Fibroblast of skin of right quadriceps (primary cell): ENCODE measurements around the gene SYNJ1.
A peak's percentile ranks its signal among the peaks of the same experiment; 100 is the strongest.
"Not testable (repeated sequence)": the region's sequence is repeated elsewhere in the genome, so short reads cannot be mapped to it uniquely, and the experiment has no call there.

ENCODE experiments used
- DNase-seq: peaks from one replicate; pipeline ENCODE4 v3.0.0-alpha.2; 2013

The SYNJ1 gene

GRCh38 chr21:32733356-32733755 lies 5.5 kb upstream of the SYNJ1 start:
- no peak for DNase-seq

DNA sequence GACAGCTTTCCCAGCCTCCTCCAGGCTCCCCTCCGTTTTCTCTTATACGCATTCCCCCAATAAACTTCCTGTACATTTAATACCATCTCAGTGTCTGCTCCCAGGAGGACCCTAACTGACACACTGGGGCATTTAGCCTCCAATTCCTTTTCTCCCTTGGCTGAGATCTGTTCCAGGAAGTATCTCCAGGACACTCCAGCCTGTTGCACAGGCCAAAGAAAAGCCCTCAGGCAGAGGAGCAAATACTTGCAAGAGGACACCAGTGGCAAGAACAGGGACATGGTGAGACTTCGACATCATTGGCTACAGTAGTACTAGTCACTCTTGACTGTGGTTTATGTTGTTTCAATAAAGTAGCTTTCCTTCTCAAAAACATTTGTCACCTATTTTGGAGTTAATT lies 4.7 kb upstream of the SYNJ1 start:
- no peak for DNase-seq

GRCh38 chr21:32728848-32729247 lies 1.0 kb upstream of the SYNJ1 start:
- no peak for DNase-seq

DNA sequence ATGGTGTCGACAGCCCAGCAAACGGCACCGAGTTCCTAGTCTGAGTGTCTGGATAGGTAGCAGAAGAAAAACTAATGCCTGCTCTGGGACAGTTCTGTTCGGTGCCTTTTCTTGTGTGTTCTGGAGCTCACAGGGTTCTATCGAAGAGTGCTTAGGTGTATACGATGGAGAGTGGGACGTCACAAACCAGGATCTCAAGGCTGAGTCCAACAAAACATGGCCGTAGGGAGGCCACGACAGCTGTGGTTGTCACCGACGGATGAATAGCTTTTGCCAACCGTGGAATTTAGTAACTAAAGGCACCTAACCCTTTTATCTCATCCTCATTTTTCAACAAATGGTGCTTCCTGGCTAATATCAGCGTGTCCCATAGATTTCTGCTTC lies 635 bp upstream of the SYNJ1 start:
- no peak for DNase-seq

GRCh38 chr21:32726839-32727686 lies 750 bp downstream of the SYNJ1 start:
- peak; percentile 10 for DNase-seq

- no peak for DNase-seq
Observed at GRCh38 chr21:32719085-32719484, 8.7 kb downstream of the SYNJ1 start.

DNA sequence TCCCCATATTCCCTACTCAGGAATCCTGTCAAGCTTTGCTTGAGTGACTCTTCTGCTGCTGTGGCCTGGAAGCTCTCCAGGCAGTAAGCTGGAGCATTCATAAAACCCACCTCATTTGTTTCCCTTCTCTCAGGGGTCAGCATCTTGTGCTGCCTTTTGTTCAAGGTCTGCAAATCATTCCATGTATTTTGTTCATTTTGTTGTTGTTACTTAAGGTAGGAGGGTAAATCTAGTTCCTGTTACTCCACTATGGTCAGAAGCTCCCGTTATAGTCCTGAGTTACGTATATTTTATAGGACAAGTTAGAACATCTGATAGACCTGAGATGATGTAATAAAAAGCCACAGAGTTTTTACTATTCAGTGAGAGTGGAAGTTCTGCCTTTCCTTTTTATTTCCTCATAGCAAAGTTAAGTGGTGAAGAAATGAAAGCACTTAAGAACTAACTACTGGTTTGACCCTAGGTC lies 9.9 kb downstream of the SYNJ1 start:
- DNase-seq: no peak

- DNase-seq: no peak
Observed at GRCh38 chr21:32716486-32716885, 11.3 kb downstream of the SYNJ1 start.

DNA sequence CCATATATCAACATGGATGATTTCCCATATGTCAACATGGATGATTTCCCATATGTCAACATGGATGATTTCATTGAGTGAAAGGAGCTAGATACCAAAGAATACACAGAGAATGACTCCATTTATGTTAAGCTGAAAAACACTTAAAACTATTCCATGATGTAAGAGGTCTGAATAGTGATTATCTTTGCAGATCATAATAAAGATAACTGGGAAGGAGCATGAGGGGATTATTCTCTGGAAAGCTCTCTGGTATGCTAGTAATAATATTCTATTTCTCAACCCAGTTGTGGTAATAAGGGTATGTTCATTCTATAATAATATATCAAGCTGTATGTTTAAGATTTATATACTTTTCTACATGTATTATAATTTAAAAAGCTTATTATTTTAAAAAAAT lies 14.1 kb downstream of the SYNJ1 start:
- DNase-seq: no peak

DNA sequence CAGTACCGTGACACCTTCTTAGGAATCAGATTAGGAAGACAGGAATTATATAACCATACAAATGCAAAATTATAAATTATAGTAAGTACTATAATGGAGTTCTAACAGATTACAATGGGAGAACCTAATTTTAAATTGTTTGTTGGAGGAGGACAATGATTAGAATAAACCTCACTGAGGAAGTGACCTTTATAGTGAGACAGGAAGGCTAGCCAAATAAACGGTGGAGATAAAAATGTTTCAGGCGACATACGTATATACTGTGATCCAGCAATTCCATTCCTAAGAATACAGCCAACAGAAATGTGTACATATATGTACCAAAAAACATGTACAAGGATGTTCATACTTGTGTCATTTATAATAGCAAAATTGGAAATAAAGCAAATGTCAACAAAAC lies 15.2 kb downstream of the SYNJ1 start:
- no peak for DNase-seq

GRCh38 chr21:32712043-32712442 lies 15.8 kb downstream of the SYNJ1 start:
- DNase-seq: no peak

DNA sequence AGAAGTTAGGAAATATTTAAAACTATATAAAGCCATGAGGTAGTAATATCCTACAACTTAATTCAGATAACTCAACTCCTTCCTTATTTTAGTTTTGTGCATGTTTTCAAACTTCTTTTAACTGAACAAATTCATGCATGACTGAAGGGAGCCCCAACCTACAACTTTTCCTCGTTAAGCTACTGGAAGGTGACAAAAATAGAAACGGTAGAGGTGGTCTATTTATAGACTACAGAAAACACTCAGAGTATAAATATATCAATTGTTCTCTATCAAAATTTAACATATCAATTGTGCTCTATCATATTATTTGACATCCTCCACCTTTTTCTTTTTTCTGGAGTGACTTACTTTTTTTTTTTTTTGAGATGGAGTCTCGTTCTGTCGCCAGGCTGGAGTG lies 16.8 kb downstream of the SYNJ1 start:
- DNase-seq: no peak

GRCh38 chr21:32710069-32710784 lies 17.6 kb downstream of the SYNJ1 start:
- DNase-seq: no peak

DNA sequence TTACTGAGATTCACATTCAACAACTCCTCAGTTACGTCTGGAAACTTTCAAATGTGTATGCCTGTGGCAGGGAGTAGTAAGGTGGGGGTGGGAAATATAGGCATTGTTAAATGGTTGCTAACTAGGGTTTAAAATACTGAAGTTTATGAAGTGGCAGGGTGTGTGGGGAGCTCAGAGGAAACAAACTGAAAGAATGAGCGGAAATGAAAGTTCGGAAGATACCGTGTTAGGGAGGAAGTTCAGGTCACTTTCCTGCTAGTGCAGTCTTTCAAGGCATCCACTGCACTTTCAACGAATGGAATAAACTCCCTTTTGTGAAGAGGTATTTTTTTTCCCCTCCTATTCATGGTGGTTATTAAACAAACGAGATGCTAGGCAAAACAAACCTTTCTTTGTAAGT lies 19.7 kb downstream of the SYNJ1 start:
- no peak for DNase-seq

GRCh38 chr21:32705901-32706300 lies 21.9 kb downstream of the SYNJ1 start:
- DNase-seq: no peak

- peak; percentile 63 for DNase-seq
Observed at GRCh38 chr21:32705139-32705538, 22.7 kb downstream of the SYNJ1 start.

- peak; percentile 24 for DNase-seq
Observed at GRCh38 chr21:32702702-32703101, 25.1 kb downstream of the SYNJ1 start.

DNA sequence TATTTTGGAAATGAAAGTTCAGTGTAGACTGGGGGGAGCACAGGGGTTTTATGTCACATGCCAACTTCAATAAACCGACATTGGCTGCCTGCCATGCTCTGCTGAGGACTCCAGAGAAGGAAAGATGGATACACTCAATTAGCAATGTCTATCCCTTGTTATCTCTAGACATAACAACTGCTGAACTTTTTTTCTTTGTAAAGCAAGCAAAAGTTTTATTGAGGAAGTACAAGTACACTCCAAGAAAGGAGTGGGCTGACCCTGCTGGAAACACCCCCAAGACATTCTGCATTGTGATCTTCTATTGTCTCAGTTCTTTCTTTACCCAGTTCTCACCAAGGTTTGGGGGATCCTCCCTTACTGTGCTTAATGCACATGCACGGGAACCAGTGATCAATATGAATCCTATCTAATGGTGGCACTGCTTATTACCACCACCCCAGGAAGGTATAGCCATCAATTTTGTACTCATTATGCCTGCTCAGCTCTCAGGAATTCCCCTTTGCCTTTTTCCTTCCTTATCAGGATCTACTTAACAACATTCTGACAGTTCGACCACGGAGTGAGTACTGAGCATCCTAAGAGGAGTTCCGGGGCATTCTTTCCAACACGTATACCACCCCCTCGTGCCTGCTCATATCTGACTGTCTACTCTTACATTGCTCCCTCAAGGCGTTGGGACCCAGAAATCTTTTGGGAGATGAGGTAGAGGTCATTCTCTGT lies 28.7 kb downstream of the SYNJ1 start:
- no peak for DNase-seq

DNA sequence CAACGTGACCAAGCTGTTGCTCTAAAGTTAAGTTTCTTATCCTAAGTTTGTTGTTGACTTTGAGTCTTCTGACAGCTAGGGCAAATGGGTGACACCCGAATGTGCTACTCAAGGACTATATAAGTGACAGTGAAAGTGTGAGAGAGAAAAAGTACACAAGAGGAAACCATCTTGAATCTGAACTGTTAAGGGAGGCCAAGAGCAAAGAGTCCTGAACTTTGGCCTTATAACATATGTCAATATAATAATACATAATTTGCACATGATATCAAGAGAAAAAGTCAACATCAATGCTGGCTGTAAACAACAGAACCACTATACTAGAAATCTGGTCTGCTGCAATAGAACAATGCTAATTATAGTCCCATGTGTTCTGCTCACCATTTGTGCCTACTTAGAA lies 29.5 kb downstream of the SYNJ1 start:
- no peak for DNase-seq

DNA sequence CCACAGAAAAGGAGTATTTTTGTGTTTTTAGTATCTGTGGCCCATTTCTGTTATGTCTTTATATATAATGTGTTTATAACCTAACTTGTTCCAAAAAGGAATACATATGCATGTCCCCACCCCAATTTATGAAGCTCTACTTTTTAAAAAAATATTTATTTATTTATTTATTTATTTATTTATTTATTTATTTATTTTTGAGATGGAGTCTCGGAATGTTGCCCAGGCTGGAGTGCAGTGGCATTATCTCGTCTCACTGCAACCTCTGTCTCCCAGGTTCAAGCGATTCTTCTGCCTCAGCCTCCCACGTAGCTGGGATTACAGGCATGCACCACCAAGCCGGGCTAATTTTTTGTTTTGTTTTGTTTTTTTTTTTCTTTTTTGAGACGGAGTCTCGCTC lies 32.3 kb downstream of the SYNJ1 start:
- DNase-seq: not testable (repeated sequence)

DNA sequence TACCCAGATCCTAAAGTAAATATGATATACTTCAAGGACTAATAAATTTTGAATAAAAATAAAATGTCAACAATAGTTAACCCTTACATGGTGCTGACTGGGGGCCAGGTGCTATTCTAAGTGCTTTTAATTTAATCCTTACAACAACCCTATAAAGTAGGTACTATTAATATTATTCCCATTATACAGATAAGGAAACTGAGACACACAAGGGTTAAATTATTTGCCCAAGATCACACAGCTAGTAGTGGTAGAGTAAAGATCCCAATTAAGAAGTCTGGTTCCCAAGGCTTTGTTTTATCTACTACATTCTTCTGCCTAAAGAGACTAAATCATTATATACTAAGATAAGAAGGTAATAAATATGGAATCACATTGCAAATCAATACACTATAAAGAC lies 34.2 kb downstream of the SYNJ1 start:
- no peak for DNase-seq

DNA sequence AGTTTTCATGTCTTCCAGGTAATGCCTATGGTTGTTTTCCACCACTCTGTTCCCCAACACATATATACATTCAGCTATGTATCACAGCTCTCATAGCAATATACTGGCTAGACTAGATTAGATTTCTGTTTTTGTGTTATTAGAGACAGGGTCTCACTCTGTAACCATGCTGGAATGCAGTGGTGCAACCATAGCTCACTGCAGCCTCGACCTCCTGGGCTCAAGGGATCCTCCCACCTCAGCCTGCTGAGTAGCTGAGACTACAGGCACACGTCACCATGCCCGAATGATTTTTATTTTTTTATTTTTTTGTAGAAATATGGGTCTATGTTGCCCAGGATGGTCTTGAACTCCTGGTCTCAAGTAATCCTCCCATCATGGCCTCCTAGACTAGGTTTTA lies 37.7 kb downstream of the SYNJ1 start:
- no peak for DNase-seq

- no peak for DNase-seq
Observed at GRCh38 chr21:32687643-32688345, 40.0 kb downstream of the SYNJ1 start.
